ENCODE results near the gene ALOX15B. TPM values are rescaled to one million over a fixed set of nuclear protein-coding genes. Genes with fewer than 3 reads are reported as not detected.
A peak's percentile ranks its signal among the peaks of the same experiment; 100 is the strongest.

ALOX15B gene
- total RNA-seq, 8 experiments from 2014 or later = 0.04 to 0.15 (median 0.14) TPM; not detected in 4

DNA sequence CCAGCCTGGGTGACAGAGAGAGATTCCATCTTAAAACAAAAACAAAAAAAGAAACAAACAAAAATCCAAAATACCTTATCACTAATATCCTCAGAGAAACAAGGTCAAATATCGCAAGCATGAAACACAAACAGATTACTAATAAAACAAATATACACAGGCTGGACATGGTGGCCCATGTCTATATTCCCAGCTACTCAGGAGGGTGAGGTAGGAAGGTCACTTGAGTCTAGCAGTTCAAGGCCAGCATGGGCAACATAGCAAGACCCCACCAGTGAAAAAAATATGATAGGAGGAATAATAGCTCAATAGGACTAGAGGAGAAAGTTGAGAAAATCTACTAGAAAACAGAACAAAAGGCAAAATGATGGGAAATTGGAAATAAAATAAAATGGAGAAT, 6.9 kb upstream of the ALOX15B start:
- in situ Hi-C loops (cut with MboI; ENCODE audit: low pct_unique_long_range_greater_than_20kb in 2 of 9, low sequenced_read_pairs in 9 of 9, unreplicated experiment in 9 of 9) = no loop called here
- Histone ChIP-seq H3K4me1 (replicated peaks in 1 of 2) (no peaks in the 10 kb centered on the region), H3K4me3 (no peak overlapping the region), H3K27ac (no peak overlapping the region)
- ATAC-seq (replicated peaks in 6 of 8) = no peak
- 78 to 100% (median 100%) methylated on average over 1 of the region's 1 CpG; no CpG with 5 or more reads in 1 of the 10 experiments for WGBS, 10 experiments

- Histone ChIP-seq H3K4me3 (no peak overlapping the region), H3K4me1 (replicated peaks in 1 of 2) (no peaks in the 10 kb centered on the region), H3K27ac (no peak overlapping the region)
- in situ Hi-C loops (cut with MboI; ENCODE audit: low pct_unique_long_range_greater_than_20kb in 2 of 9, low sequenced_read_pairs in 9 of 9, unreplicated experiment in 9 of 9) = no loop called here
- 0 to 100% (median 72%) methylated on average over 1 to 2 of the region's 2 CpGs for WGBS, 10 experiments
- peak in 2 of 8 experiments; percentile 50 to 57 for ATAC-seq (replicated peaks in 6 of 8)
Observed at GRCh38 chr17:8032442-8032841, 6.4 kb upstream of the ALOX15B start.

- no peak overlapping the region for H3K4me3 ChIP-seq
- WGBS, 10 experiments = 60 to 100% (median 83%) methylated on average over 1 to 3 of the region's 11 CpGs; no CpG with 5 or more reads in 4 of the 10 experiments
- no peaks in the 10 kb centered on the region for H3K4me1 ChIP-seq (replicated peaks in 1 of 2)
- no peak overlapping the region for H3K27ac ChIP-seq
- in situ Hi-C loops (cut with MboI; ENCODE audit: low pct_unique_long_range_greater_than_20kb in 2 of 9, low sequenced_read_pairs in 9 of 9, unreplicated experiment in 9 of 9) = no loop called here
- ATAC-seq (replicated peaks in 6 of 8) = no peak
Observed at GRCh38 chr17:8039611-8040168, 831 bp downstream of the ALOX15B start.

- no peaks in the 10 kb centered on the region for H3K4me1 ChIP-seq (replicated peaks in 1 of 2)
- no peak overlapping the region for H3K27ac ChIP-seq
- WGBS, 10 experiments = 0 to 72% (median 48%) methylated on average over 1 to 7 of the region's 8 CpGs; no CpG with 5 or more reads in 1 of the 10 experiments
- H3K4me3 ChIP-seq = no peak overlapping the region
- peak in 3 of 8 experiments; percentile 74 to 86 (median 84) for ATAC-seq (replicated peaks in 6 of 8)
- in situ Hi-C loops (cut with MboI; ENCODE audit: low pct_unique_long_range_greater_than_20kb in 2 of 9, low sequenced_read_pairs in 9 of 9, unreplicated experiment in 9 of 9) = no loop called here
Observed at GRCh38 chr17:8041249-8041928, 2.5 kb downstream of the ALOX15B start.

GRCh38 chr17:8041979-8042378, 3.1 kb downstream of the ALOX15B start:
- no peak overlapping the region for H3K4me3 ChIP-seq
- no peak overlapping the region for H3K27ac ChIP-seq
- no peaks in the 10 kb centered on the region for H3K4me1 ChIP-seq (replicated peaks in 1 of 2)
- peak in 1 of 8 experiments; percentile 51 for ATAC-seq (replicated peaks in 6 of 8)
- in situ Hi-C loops (cut with MboI; ENCODE audit: low pct_unique_long_range_greater_than_20kb in 2 of 9, low sequenced_read_pairs in 9 of 9, unreplicated experiment in 9 of 9) = no loop called here

GRCh38 chr17:8044819-8045810, 6.3 kb downstream of the ALOX15B start:
- in situ Hi-C loops (cut with MboI; ENCODE audit: low pct_unique_long_range_greater_than_20kb in 2 of 9, low sequenced_read_pairs in 9 of 9, unreplicated experiment in 9 of 9) = no loop called here
- H3K27ac ChIP-seq = no peak overlapping the region
- no peaks in the 10 kb centered on the region for H3K4me1 ChIP-seq (replicated peaks in 1 of 2)
- no peak for ATAC-seq (replicated peaks in 6 of 8)
- WGBS, 10 experiments = 80% methylated on average over 1 to 2 of the region's 24 CpGs; no CpG with 5 or more reads in 8 of the 10 experiments
- no peak overlapping the region for H3K4me3 ChIP-seq

- H3K4me3 ChIP-seq = no peak overlapping the region
- in situ Hi-C loops (cut with MboI; ENCODE audit: low pct_unique_long_range_greater_than_20kb in 2 of 9, low sequenced_read_pairs in 9 of 9, unreplicated experiment in 9 of 9) = no loop called here
- no peak for ATAC-seq (replicated peaks in 6 of 8)
- no peak overlapping the region for H3K27ac ChIP-seq
- 50 to 77% (median 57%) methylated on average over 1 to 4 of the region's 11 CpGs; no CpG with 5 or more reads in 5 of the 10 experiments for WGBS, 10 experiments
- H3K4me1 ChIP-seq (replicated peaks in 1 of 2) = no peaks in the 10 kb centered on the region
Observed at GRCh38 chr17:8046306-8046928, 7.6 kb downstream of the ALOX15B start.

- no peak overlapping the region for H3K4me3 ChIP-seq
- no peak for ATAC-seq (replicated peaks in 6 of 8)
- in situ Hi-C loops (cut with MboI; ENCODE audit: low pct_unique_long_range_greater_than_20kb in 2 of 9, low sequenced_read_pairs in 9 of 9, unreplicated experiment in 9 of 9) = no loop called here
- H3K27ac ChIP-seq = no peak overlapping the region
- 31 to 60% (median 51%) methylated on average over 3 to 8 of the region's 24 CpGs; no CpG with 5 or more reads in 4 of the 10 experiments for WGBS, 10 experiments
- H3K4me1 ChIP-seq (replicated peaks in 1 of 2) = no peaks in the 10 kb centered on the region
Observed at GRCh38 chr17:8046929-8047768, 8.3 kb downstream of the ALOX15B start.

GRCh38 chr17:8047769-8048110, 8.9 kb downstream of the ALOX15B start:
- H3K4me3 ChIP-seq = no peak overlapping the region
- H3K27ac ChIP-seq = no peak overlapping the region
- H3K4me1 ChIP-seq (replicated peaks in 1 of 2) = no peaks in the 10 kb centered on the region
- no peak for ATAC-seq (replicated peaks in 6 of 8)
- WGBS, 10 experiments = 83 to 100% (median 90%) methylated on average over 1 to 3 of the region's 4 CpGs; no CpG with 5 or more reads in 5 of the 10 experiments
- in situ Hi-C loops (cut with MboI; ENCODE audit: low pct_unique_long_range_greater_than_20kb in 2 of 9, low sequenced_read_pairs in 9 of 9, unreplicated experiment in 9 of 9) = no loop called here

DNA sequence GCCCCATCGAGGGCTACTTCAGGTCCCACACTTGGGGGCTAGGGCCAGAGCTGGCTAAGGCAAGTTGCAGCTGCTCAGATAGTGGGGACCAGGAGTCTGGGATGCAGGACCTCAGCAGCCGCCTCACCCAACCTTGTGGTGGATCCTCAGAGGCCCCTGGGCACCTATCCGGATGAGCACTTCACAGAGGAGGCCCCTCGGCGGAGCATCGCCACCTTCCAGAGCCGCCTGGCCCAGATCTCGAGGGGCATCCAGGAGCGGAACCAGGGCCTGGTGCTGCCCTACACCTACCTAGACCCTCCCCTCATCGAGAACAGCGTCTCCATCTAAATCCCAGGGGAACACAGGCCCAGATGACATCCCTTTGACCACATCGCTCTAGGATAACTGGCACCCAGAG, 9.4 kb downstream of the ALOX15B start:
- Histone ChIP-seq H3K27ac (no peak overlapping the region), H3K4me3 (no peak overlapping the region), H3K4me1 (replicated peaks in 1 of 2) (no peaks in the 10 kb centered on the region)
- no peak for ATAC-seq (replicated peaks in 6 of 8)
- 70 to 90% (median 80%) methylated on average over 1 to 2 of the region's 12 CpGs; no CpG with 5 or more reads in 7 of the 10 experiments for WGBS, 10 experiments
- in situ Hi-C loops (cut with MboI; ENCODE audit: low pct_unique_long_range_greater_than_20kb in 2 of 9, low sequenced_read_pairs in 9 of 9, unreplicated experiment in 9 of 9) = no loop called here

DNA sequence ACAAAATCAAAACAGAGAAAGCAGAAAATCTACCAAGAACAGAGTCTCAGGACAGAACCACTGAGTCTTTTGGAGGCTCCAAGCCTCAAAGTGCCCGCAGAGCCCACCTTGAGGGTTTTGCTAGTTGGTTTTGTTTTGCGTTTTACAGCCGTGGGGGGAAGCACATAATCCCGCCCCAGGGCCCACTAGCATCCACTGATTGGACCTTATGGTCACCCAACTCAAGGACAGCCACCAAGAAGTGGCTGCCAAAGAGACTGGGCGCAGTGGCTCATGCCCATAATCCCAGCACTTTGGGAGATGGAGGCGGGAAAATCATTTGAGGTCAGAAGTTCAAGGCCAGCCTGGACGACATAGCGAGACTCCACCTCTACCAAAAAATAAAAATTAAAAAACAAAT, 9.9 kb downstream of the ALOX15B start:
- Histone ChIP-seq H3K4me1 (replicated peaks in 1 of 2) (no peaks in the 10 kb centered on the region), H3K27ac (no peak overlapping the region), H3K4me3 (no peak overlapping the region)
- WGBS, 10 experiments = 60 to 100% (median 78%) methylated on average over 1 to 7 of the region's 8 CpGs; no CpG with 5 or more reads in 1 of the 10 experiments
- ATAC-seq (replicated peaks in 6 of 8) = no peak
- in situ Hi-C loops (cut with MboI; ENCODE audit: low pct_unique_long_range_greater_than_20kb in 2 of 9, low sequenced_read_pairs in 9 of 9, unreplicated experiment in 9 of 9) = no loop called here

- Histone ChIP-seq H3K4me1 (replicated peaks in 1 of 2) (no peaks in the 10 kb centered on the region), H3K27ac (no peak overlapping the region), H3K4me3 (no peak overlapping the region)
- in situ Hi-C loops (cut with MboI; ENCODE audit: low pct_unique_long_range_greater_than_20kb in 2 of 9, low sequenced_read_pairs in 9 of 9, unreplicated experiment in 9 of 9) = no loop called here
- WGBS, 10 experiments = 50 to 93% (median 67%) methylated on average over 1 to 6 of the region's 7 CpGs; no CpG with 5 or more reads in 1 of the 10 experiments
- ATAC-seq (replicated peaks in 6 of 8) = no peak
Observed at GRCh38 chr17:8051831-8052230, 13.0 kb downstream of the ALOX15B start.
